Astrocyte (in vitro differentiated cells and primary cell): ENCODE data around the gene LSM7. TPM values are rescaled to one million over a fixed set of nuclear protein-coding genes. Genes with fewer than 3 reads are reported as not detected.

Source experiments
- DNase-seq: peaks from one replicate; pipeline ENCODE4 v3.0.0-alpha.2; 2010; ENCODE audit warnings: low read depth
- FAIRE-seq: peaks from 2 replicates; lab custom pipeline; 2011; peaks lifted over from hg19 to GRCh38; lab: Jason Lieb, UNC
- H2AFZ ChIP-seq: 2 replicates; pipeline ENCODE4 v1.6.0; 2012; ENCODE audit warnings: low read depth, low read length, inconsistent platforms
- H3K27ac ChIP-seq: 2 replicates; pipeline ENCODE4 v1.5.1; 2011; ENCODE audit warnings: low read depth, low read length, inconsistent platforms
- H3K27me3 ChIP-seq: 2 replicates; pipeline ENCODE4 v1.6.0; 2011; ENCODE audit warnings: low read length, inconsistent platforms; ENCODE audit not compliant: insufficient read depth
- H3K36me3 ChIP-seq: 2 replicates; pipeline ENCODE4 v1.5.1; 2011; ENCODE audit warnings: low read length, inconsistent platforms; ENCODE audit not compliant: insufficient read depth
- H3K4me1 ChIP-seq: 2 replicates; pipeline ENCODE4 v1.5.1; 2011; ENCODE audit warnings: low read length, inconsistent platforms; ENCODE audit not compliant: insufficient read depth
- H3K4me2 ChIP-seq: 2 replicates; pipeline ENCODE4 v1.6.0; 2012; ENCODE audit warnings: low read length, inconsistent platforms
- H3K4me3 ChIP-seq: 2 replicates; pipeline ENCODE4 v1.5.1; 2011; ENCODE audit warnings: low read depth, mild to moderate bottlenecking, low read length, inconsistent platforms; ENCODE audit not compliant: insufficient read depth
- H3K79me2 ChIP-seq: 2 replicates; pipeline ENCODE4 v1.6.0; 2012; ENCODE audit warnings: mild to moderate bottlenecking, low read length, inconsistent platforms; ENCODE audit not compliant: insufficient read depth
- H3K9ac ChIP-seq: 2 replicates; pipeline ENCODE4 v1.6.0; 2012; ENCODE audit warnings: mild to moderate bottlenecking, low read length, inconsistent platforms
- H3K9me3 ChIP-seq: 2 replicates; pipeline ENCODE4 v1.5.1; 2012; ENCODE audit warnings: low read depth, mild to moderate bottlenecking, low read length, inconsistent platforms; ENCODE audit not compliant: insufficient read depth
- H4K20me1 ChIP-seq: 2 replicates; pipeline ENCODE4 v1.6.0; 2012; ENCODE audit warnings: low read length, inconsistent platforms; ENCODE audit not compliant: insufficient read depth
- H3K27ac Mint-ChIP-seq: one replicate; pipeline ENCODE4 v1.8.0; 2021; ENCODE audit warnings: mild to moderate bottlenecking, mixed read lengths; ENCODE audit not compliant: unreplicated experiment
- H3K27me3 Mint-ChIP-seq: one replicate; pipeline ENCODE4 v1.8.0; 2021; ENCODE audit warnings: low read depth, mixed read lengths; ENCODE audit not compliant: unreplicated experiment
- H3K36me3 Mint-ChIP-seq: one replicate; pipeline ENCODE4 v1.8.0; 2021; ENCODE audit warnings: low read depth, mixed read lengths; ENCODE audit not compliant: unreplicated experiment
- H3K4me1 Mint-ChIP-seq: one replicate; pipeline ENCODE4 v1.8.0; 2021; ENCODE audit warnings: low read depth, mixed read lengths; ENCODE audit not compliant: unreplicated experiment
- H3K4me3 Mint-ChIP-seq: one replicate; pipeline ENCODE4 v1.8.0; 2021; ENCODE audit warnings: mild to moderate bottlenecking, moderate library complexity, mixed read lengths; ENCODE audit not compliant: unreplicated experiment
- H3K9me3 Mint-ChIP-seq: one replicate; pipeline ENCODE4 v1.8.0; 2021; ENCODE audit warnings: mild to moderate bottlenecking, mixed read lengths; ENCODE audit not compliant: unreplicated experiment
- EZH2 ChIP-seq: IDR thresholded peaks from 2 replicates; pipeline ENCODE4 v1.6.1; 2012; ENCODE audit warnings: mild to moderate bottlenecking, low read length, inconsistent platforms; ENCODE audit not compliant: insufficient read depth
- total RNA-seq: library from RNA; stranded (reverse); gene quantifications from 2 replicates; pipeline ENCODE4 v1.2.1, GENCODE V29; 2021
- TF ChIP-seq, protein P1 (sequence below): IDR thresholded peaks from 2 replicates; pipeline ENCODE4 v1.5.1; 2011; ENCODE audit warnings: low read depth, mild to moderate bottlenecking, inconsistent platforms, low read length, moderate library complexity; ENCODE audit not compliant: insufficient read depth

The LSM7 gene
- total RNA-seq, 1 donor from 2014 or later = 91.4 TPM

DNA sequence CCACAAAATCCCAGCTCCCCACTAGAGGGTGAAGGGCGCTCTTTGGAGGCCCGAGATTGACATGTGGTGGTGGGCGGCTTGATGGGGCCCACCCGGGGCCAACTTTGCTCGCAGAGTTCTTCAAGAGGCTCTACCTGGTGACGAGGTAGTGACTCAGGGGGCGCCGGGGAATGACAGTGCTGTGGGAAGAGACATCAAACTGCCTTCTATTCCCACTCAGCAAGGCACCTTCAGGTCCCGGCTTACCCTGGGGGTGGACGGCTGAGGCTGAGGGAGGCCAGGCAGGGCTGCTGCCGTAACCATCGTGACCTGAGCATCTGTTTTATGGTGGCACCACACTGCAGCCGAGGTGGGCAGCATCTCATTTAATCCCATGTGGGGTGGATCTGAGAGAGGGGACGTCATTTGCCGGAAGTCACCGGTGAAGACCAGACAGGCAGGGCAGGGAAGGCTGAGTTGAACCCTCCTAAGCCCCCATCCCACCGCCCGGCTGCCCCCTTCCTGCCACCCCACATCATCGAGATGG lies 22.0 kb downstream of the LSM7 start:
- Mint-ChIP-seq H3K4me3 (no peak overlapping the region), H3K27me3 (peaks cover 42% of the 10 kb centered on the region), H3K9me3 (peaks cover 6% of the 10 kb centered on the region), H3K27ac (no peak overlapping the region), H3K36me3 (no peaks in the 10 kb centered on the region), H3K4me1 (no peaks in the 10 kb centered on the region)
- no peak for DNase-seq
- Histone ChIP-seq H3K27me3 (peaks cover 18% of the 10 kb centered on the region), H3K27ac (no peak overlapping the region), H3K9ac (no peak overlapping the region), H2AFZ (no peak overlapping the region), H3K4me3 (no peak overlapping the region), H4K20me1 (peaks cover 3% of the 10 kb centered on the region), H3K36me3 (no peaks in the 10 kb centered on the region), H3K79me2 (no peaks in the 10 kb centered on the region), H3K4me2 (no peak overlapping the region), H3K9me3 (no peaks in the 10 kb centered on the region), H3K4me1 (peaks cover 17% of the 10 kb centered on the region)
- no peak for FAIRE-seq
- TF ChIP-seq EZH2 = no peak
- TF ChIP-seq, protein P1, sequence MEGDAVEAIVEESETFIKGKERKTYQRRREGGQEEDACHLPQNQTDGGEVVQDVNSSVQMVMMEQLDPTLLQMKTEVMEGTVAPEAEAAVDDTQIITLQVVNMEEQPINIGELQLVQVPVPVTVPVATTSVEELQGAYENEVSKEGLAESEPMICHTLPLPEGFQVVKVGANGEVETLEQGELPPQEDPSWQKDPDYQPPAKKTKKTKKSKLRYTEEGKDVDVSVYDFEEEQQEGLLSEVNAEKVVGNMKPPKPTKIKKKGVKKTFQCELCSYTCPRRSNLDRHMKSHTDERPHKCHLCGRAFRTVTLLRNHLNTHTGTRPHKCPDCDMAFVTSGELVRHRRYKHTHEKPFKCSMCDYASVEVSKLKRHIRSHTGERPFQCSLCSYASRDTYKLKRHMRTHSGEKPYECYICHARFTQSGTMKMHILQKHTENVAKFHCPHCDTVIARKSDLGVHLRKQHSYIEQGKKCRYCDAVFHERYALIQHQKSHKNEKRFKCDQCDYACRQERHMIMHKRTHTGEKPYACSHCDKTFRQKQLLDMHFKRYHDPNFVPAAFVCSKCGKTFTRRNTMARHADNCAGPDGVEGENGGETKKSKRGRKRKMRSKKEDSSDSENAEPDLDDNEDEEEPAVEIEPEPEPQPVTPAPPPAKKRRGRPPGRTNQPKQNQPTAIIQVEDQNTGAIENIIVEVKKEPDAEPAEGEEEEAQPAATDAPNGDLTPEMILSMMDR = no peak

DNA sequence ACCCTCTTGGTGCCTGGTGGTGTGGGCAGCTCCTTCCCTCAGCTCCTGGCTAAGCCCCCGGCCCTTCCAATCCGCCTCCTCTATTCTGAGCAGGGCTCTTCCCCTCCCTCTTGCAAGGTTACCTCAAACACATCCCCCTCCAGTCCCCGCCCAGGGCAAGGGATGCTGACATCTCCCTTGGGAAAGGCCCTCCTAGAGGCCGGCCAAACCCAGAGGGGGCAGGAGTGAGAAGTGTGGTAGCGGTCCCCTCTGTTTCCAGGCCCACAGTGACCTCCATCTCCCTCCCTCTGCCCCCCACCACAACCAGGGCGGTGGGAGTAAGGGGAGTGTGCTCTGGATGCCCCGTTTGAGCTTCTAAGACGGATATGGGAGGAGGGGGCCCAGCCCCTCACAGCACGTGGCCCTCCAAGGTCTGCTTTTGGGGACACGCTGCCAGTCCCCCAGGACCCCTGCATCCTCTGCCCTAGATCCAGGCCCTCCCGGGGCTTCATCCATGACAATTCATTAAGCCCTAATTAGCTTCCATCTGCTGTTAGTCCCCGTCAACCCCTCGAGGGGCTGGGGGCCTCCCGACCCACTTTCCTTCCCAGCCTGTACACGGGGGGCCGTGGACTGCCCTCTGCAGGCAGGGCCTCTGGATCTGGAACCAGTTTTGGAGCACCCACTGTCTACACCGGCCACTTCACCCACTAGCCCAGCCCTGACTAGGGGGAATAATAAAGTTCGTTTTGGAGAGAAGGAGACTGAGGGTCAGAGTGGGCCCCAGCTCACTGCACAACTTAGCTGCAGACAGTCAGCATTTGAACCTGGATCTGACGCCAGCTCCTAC lies 22.7 kb downstream of the LSM7 start:
- H2AFZ ChIP-seq = no peak overlapping the region
- H4K20me1 ChIP-seq = peaks cover 3% of the 10 kb centered on the region
- Mint-ChIP-seq H3K27me3 (peaks cover 45% of the 10 kb centered on the region), H3K4me1 (no peaks in the 10 kb centered on the region), H3K4me3 (no peak overlapping the region), H3K9me3 (peaks cover 6% of the 10 kb centered on the region), H3K36me3 (no peaks in the 10 kb centered on the region), H3K27ac (no peak overlapping the region)
- no peak overlapping the region for H3K27ac ChIP-seq
- FAIRE-seq (no peak), DNase-seq (no peak)
- H3K9me3 ChIP-seq = no peaks in the 10 kb centered on the region
- H3K4me2 ChIP-seq = no peak overlapping the region
- no peaks in the 10 kb centered on the region for H3K79me2 ChIP-seq
- no peak overlapping the region for H3K4me3 ChIP-seq
- no peak overlapping the region for H3K9ac ChIP-seq
- H3K4me1 ChIP-seq = peaks cover 17% of the 10 kb centered on the region
- H3K27me3 ChIP-seq = peaks cover 18% of the 10 kb centered on the region
- no peaks in the 10 kb centered on the region for H3K36me3 ChIP-seq
- TF ChIP-seq, protein P1 = no peak
